ENCODE data around the gene FBLN7. TPM values are rescaled to one million over a fixed set of nuclear protein-coding genes. Genes with fewer than 3 reads are reported as not detected.

The FBLN7 gene
- total and polyA plus RNA-seq, 4 donors = 0.60 to 2.4 (median 1.9) TPM

DNA sequence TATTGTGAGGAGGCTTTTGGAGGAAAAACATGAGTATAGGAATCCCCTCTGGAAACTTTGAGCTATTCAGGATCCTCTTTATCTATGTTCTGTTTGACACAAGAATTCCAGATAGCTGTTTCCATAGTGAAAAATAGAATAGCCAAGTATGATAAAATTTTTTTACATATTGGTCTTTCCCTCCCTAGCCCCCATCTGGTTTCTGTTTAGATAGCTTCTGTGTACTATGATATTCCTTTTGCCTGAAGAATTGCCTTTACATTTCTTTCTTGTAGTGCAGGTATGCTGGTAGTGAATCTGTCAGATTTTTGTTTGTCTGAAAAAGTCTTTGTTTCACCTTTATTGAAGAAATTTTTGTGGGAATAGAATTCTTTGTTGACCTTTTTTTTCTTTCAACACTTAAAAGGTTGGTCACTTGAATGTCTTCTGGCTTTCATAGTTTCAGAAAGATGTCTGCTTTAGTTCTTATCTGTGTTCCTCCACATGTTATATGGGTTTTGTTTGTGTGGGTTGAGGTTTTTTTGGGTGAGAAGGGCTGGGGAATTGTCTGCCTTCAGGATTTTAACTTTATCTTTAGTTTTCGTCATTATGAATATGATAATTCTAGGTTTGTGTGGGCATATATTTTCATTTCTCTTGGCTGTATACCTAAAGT, 29.9 kb upstream of the FBLN7 start (continued):
- TF ChIP-seq, protein P1, sequence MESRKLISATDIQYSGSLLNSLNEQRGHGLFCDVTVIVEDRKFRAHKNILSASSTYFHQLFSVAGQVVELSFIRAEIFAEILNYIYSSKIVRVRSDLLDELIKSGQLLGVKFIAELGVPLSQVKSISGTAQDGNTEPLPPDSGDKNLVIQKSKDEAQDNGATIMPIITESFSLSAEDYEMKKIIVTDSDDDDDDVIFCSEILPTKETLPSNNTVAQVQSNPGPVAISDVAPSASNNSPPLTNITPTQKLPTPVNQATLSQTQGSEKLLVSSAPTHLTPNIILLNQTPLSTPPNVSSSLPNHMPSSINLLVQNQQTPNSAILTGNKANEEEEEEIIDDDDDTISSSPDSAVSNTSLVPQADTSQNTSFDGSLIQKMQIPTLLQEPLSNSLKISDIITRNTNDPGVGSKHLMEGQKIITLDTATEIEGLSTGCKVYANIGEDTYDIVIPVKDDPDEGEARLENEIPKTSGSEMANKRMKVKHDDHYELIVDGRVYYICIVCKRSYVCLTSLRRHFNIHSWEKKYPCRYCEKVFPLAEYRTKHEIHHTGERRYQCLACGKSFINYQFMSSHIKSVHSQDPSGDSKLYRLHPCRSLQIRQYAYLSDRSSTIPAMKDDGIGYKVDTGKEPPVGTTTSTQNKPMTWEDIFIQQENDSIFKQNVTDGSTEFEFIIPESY (IDR thresholded peaks at IDR 0.05) = no peak

DNA sequence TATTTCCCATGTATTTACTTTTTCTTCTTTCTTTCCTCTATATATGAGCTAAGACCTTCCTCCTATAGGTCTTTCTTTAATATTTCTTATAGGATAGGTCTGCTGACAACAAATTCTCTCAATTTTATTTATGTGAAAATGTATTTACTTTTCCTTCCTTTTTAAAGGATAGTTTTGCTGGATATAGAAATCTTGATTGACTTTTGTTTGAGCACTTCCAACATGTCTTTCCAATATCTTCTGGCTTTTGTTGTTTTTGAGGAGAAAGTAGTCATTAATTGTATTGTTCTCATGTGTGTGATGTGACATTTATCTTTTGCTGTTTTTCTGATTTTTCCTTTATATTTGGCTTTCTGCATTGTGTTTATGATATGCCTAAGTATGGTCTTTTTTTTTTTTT, 28.9 kb upstream of the FBLN7 start:
- no peak for TF ChIP-seq MAX (IDR thresholded peaks at IDR 0.05)
- no peak for TF ChIP-seq SP1 (IDR thresholded peaks at IDR 0.05)
- TF ChIP-seq, protein P1 (IDR thresholded peaks at IDR 0.05) = no peak
- TF ChIP-seq RAD21 (IDR thresholded peaks at IDR 0.05) = no peak
- TF ChIP-seq FOXA1 (IDR thresholded peaks at IDR 0.05) = no peak
- TF ChIP-seq, protein P2, sequence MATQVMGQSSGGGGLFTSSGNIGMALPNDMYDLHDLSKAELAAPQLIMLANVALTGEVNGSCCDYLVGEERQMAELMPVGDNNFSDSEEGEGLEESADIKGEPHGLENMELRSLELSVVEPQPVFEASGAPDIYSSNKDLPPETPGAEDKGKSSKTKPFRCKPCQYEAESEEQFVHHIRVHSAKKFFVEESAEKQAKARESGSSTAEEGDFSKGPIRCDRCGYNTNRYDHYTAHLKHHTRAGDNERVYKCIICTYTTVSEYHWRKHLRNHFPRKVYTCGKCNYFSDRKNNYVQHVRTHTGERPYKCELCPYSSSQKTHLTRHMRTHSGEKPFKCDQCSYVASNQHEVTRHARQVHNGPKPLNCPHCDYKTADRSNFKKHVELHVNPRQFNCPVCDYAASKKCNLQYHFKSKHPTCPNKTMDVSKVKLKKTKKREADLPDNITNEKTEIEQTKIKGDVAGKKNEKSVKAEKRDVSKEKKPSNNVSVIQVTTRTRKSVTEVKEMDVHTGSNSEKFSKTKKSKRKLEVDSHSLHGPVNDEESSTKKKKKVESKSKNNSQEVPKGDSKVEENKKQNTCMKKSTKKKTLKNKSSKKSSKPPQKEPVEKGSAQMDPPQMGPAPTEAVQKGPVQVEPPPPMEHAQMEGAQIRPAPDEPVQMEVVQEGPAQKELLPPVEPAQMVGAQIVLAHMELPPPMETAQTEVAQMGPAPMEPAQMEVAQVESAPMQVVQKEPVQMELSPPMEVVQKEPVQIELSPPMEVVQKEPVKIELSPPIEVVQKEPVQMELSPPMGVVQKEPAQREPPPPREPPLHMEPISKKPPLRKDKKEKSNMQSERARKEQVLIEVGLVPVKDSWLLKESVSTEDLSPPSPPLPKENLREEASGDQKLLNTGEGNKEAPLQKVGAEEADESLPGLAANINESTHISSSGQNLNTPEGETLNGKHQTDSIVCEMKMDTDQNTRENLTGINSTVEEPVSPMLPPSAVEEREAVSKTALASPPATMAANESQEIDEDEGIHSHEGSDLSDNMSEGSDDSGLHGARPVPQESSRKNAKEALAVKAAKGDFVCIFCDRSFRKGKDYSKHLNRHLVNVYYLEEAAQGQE (IDR thresholded peaks at IDR 0.05) = no peak
- TF ChIP-seq HNF4G (IDR thresholded peaks at IDR 0.05) = no peak
- TF ChIP-seq RXRA (IDR thresholded peaks at IDR 0.05) = no peak
- TF ChIP-seq, protein P3, sequence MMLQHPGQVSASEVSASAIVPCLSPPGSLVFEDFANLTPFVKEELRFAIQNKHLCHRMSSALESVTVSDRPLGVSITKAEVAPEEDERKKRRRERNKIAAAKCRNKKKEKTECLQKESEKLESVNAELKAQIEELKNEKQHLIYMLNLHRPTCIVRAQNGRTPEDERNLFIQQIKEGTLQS (IDR thresholded peaks at IDR 0.05) = no peak
- Histone ChIP-seq H3K27me3 (ENCODE audit: control insufficient read depth in 4 of 4, insufficient read depth in 4 of 4, low read length in 3 of 4) (no peaks in the 10 kb centered on the region), H3K27ac (ENCODE audit: low read depth in 1 of 2, low read length in 2 of 2) (no peak overlapping the region), H3K9ac (ENCODE audit: low read depth in 1 of 2, low read length in 2 of 2) (no peak overlapping the region), H3K4me3 (ENCODE audit: low read depth in 1 of 3, low read length in 3 of 3) (no peak overlapping the region), H3K4me1 (ENCODE audit: control insufficient read depth in 4 of 4, insufficient read depth in 4 of 4, low read length in 3 of 4) (no peaks in the 10 kb centered on the region), H3K36me3 (ENCODE audit: control insufficient read depth in 4 of 4, insufficient read depth in 3 of 4, low read depth in 1 of 4, low read length in 3 of 4) (peaks cover 7 to 41% (median 17%) of the 10 kb centered on the region in 4 donors), H3K9me3 (ENCODE audit: control insufficient read depth in 4 of 4, low read length in 3 of 4) (peaks cover 0 to 11% (median under 1%) of the 10 kb centered on the region in 4 donors)
- DNase-seq (ENCODE audit: low spot score) = no peak

- no peak overlapping the region for H3K9ac ChIP-seq (ENCODE audit: low read depth in 1 of 2, low read length in 2 of 2)
- H3K27me3 ChIP-seq (ENCODE audit: control insufficient read depth in 4 of 4, insufficient read depth in 4 of 4, low read length in 3 of 4) = no peaks in the 10 kb centered on the region
- H3K27ac ChIP-seq (ENCODE audit: low read depth in 1 of 2, low read length in 2 of 2) = no peak overlapping the region
- H3K4me3 ChIP-seq (ENCODE audit: low read depth in 1 of 3, low read length in 3 of 3) = no peak overlapping the region
- H3K4me1 ChIP-seq (ENCODE audit: control insufficient read depth in 4 of 4, insufficient read depth in 4 of 4, low read length in 3 of 4) = no peaks in the 10 kb centered on the region
- DNase-seq (ENCODE audit: low spot score) = no peak
- H3K36me3 ChIP-seq (ENCODE audit: control insufficient read depth in 4 of 4, insufficient read depth in 3 of 4, low read depth in 1 of 4, low read length in 3 of 4) = peaks cover 7 to 35% (median 18%) of the 10 kb centered on the region in 4 donors
- 96% methylated on average over 1 of the region's 1 CpG for WGBS
- peaks cover 0 to 11% (median under 1%) of the 10 kb centered on the region in 4 donors for H3K9me3 ChIP-seq (ENCODE audit: control insufficient read depth in 4 of 4, low read length in 3 of 4)
- TF ChIP-seq HNF4G (IDR thresholded peaks at IDR 0.05) = no peak
- TF ChIP-seq, protein P4, sequence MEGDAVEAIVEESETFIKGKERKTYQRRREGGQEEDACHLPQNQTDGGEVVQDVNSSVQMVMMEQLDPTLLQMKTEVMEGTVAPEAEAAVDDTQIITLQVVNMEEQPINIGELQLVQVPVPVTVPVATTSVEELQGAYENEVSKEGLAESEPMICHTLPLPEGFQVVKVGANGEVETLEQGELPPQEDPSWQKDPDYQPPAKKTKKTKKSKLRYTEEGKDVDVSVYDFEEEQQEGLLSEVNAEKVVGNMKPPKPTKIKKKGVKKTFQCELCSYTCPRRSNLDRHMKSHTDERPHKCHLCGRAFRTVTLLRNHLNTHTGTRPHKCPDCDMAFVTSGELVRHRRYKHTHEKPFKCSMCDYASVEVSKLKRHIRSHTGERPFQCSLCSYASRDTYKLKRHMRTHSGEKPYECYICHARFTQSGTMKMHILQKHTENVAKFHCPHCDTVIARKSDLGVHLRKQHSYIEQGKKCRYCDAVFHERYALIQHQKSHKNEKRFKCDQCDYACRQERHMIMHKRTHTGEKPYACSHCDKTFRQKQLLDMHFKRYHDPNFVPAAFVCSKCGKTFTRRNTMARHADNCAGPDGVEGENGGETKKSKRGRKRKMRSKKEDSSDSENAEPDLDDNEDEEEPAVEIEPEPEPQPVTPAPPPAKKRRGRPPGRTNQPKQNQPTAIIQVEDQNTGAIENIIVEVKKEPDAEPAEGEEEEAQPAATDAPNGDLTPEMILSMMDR (IDR thresholded peaks at IDR 0.05; ENCODE audit: low read depth, low read length, missing input control) = no peak
- TF ChIP-seq, protein P3 (IDR thresholded peaks at IDR 0.05) = no peak
- no peak for TF ChIP-seq NR2F2 (IDR thresholded peaks at IDR 0.05)
- TF ChIP-seq HNF4A (conservative IDR thresholded peaks at IDR 0.05) = no peak
- TF ChIP-seq YY1 (IDR thresholded peaks at IDR 0.05) = no peak
- TF ChIP-seq JUND (IDR thresholded peaks at IDR 0.05) = no peak
- TF ChIP-seq, protein P2 (IDR thresholded peaks at IDR 0.05) = no peak
- TF ChIP-seq GABPA (IDR thresholded peaks at IDR 0.05 in 1 of 2, conservative IDR thresholded peaks at IDR 0.05 in 1 of 2) = no peak
Measured at GRCh38 chr2:112110966-112111365, 27.2 kb upstream of the FBLN7 start.
